GM12878 (cell line): ENCODE measurements around the gene WDFY4. TPM values are rescaled to one million over a fixed set of nuclear protein-coding genes. Genes with fewer than 3 reads are reported as not detected.

Experiments
- ATAC-seq: fragments of 200-7000 bp; cut with Tn5 transposase; 3 replicates; pipeline ENCODE4 v1.9.1; 2020; ENCODE audit warnings: mild to moderate bottlenecking, moderate library complexity
- BruUV-seq: library from RNA; stranded (reverse); fragments of 400-500 nt; replicated peaks from 2 replicates; lab custom pipeline; 2021; lab: Mats Ljungman, UMichigan
- CTCF ChIA-PET: fragments of 300-600 bp; sonication (Branson Sonifier 250); formaldehyde crosslinking; extraction: SDS; loops from one replicate; lab custom pipeline; 2021; ENCODE audit warnings: inconsistent platforms; lab: Yijun Ruan, JAX
- POLR2A ChIA-PET: fragments of 350-600 bp; formaldehyde crosslinking; extraction: SDS; loops from one replicate; lab custom pipeline; 2021; ENCODE audit warnings: inconsistent platforms; lab: Charles Lee
- RAD21 ChIA-PET: fragments of 300-600 bp; sonication (Branson Sonifier 250); formaldehyde crosslinking; loops from one replicate; lab custom pipeline; 2023; ENCODE audit warnings: antibody characterized with exemption; ENCODE audit not compliant: unreplicated experiment; lab: Charles Lee
- SMC1A ChIA-PET: fragments of 300-600 bp; sonication (Branson Sonifier 250); formaldehyde crosslinking; loops from one replicate; lab custom pipeline; 2023; ENCODE audit not compliant: unreplicated experiment, uncharacterized antibody; lab: Charles Lee
- DNase-seq: peaks from one replicate; pipeline ENCODE4 v3.0.0-alpha.2; 2011; ENCODE audit warnings: low read depth, low spot score
- FAIRE-seq: peaks from 3 replicates; lab custom pipeline; 2011; peaks lifted over from hg19 to GRCh38; lab: Jason Lieb, UNC
- H2AFZ ChIP-seq: 2 replicates; pipeline ENCODE4 v1.6.0; 2011; ENCODE audit warnings: low read depth, low read length, control low read depth; ENCODE audit not compliant: control insufficient read depth
- H3K27ac ChIP-seq: 2 replicates; pipeline ENCODE4 v1.5.1; 2011; ENCODE audit warnings: control low read depth; ENCODE audit not compliant: control insufficient read depth, insufficient read depth
- H3K27me3 ChIP-seq, 2 experiments: replicated peaks in 1 of 2; 2 replicates each; pipeline versions ENCODE4 v1.6.0 to v1.6.1; 2011; ENCODE audit warnings: low read length in 1 of 2; ENCODE audit not compliant: control insufficient read depth in 2 of 2, insufficient read depth in 2 of 2
- H3K36me3 ChIP-seq, 2 experiments: 2 replicates each; pipeline ENCODE4 v1.5.1; 2011; ENCODE audit warnings: low read length in 1 of 2; ENCODE audit not compliant: control insufficient read depth in 2 of 2, insufficient read depth in 2 of 2
- H3K4me1 ChIP-seq: 2 replicates; pipeline ENCODE4 v1.6.1; 2011; ENCODE audit warnings: mild to moderate bottlenecking, low read length, moderate library complexity, mixed read lengths; ENCODE audit not compliant: control insufficient read depth, insufficient read depth
- H3K4me2 ChIP-seq: 2 replicates; pipeline ENCODE4 v1.6.0; 2011; ENCODE audit warnings: control low read depth; ENCODE audit not compliant: control insufficient read depth, insufficient read depth
- H3K4me3 ChIP-seq: fragments of 200-600 bp; sonication (generic); 2 replicates; pipeline ENCODE4 v1.5.1; 2016
- H3K79me2 ChIP-seq: 2 replicates; pipeline ENCODE4 v1.6.0; 2011; ENCODE audit warnings: low read length; ENCODE audit not compliant: control insufficient read depth, insufficient read depth
- H3K9ac ChIP-seq: 2 replicates; pipeline ENCODE4 v1.8.0; 2011; ENCODE audit warnings: low read length, control low read depth, mixed read lengths; ENCODE audit not compliant: control insufficient read depth, insufficient read depth
- H3K9me3 ChIP-seq: replicated peaks from 3 replicates; pipeline ENCODE4 v1.5.1; 2011; ENCODE audit warnings: mild to moderate bottlenecking, low read length; ENCODE audit not compliant: control insufficient read depth, insufficient read depth
- H4K20me1 ChIP-seq: 2 replicates; pipeline ENCODE4 v1.6.0; 2011; ENCODE audit not compliant: control insufficient read depth, insufficient read depth
- ATF2 ChIP-seq: IDR thresholded peaks from 2 replicates; pipeline ENCODE4 v1.6.1; 2012; ENCODE audit warnings: low read length, inconsistent platforms
- ATF3 ChIP-seq: IDR thresholded peaks from 2 replicates; pipeline ENCODE4 v1.6.1; 2011; ENCODE audit warnings: low read depth, mild to moderate bottlenecking, low read length, moderate library complexity, borderline replicate concordance; ENCODE audit errors: extremely low read depth
- BACH1 ChIP-seq: fragments of 450-650 bp; IDR thresholded peaks from 2 replicates; pipeline ENCODE4 v1.6.1; 2017; ENCODE audit warnings: mild to moderate bottlenecking, borderline replicate concordance
- BHLHE40 ChIP-seq, 2 experiments: fragments of 450-650 bp in 1 of 2; IDR thresholded peaks; 2 replicates each; pipeline ENCODE4 v1.6.1; 2011 to 2017; ENCODE audit warnings: low read depth in 2 of 2, borderline replicate concordance in 1 of 2, improper control_type of control experiment in 1 of 2, low read length in 1 of 2, mild to moderate bottlenecking in 1 of 2
- CHD4 ChIP-seq: fragments of 200-600 bp; sonication (generic); IDR thresholded peaks from 2 replicates; pipeline ENCODE4 v1.6.1; 2016; ENCODE audit warnings: mild to moderate bottlenecking
- E2F4 ChIP-seq: IDR thresholded peaks from 2 replicates; pipeline ENCODE4 v1.6.1; 2012; ENCODE audit warnings: low read depth, low read length, improper control_type of control experiment
- FOS ChIP-seq: IDR thresholded peaks from 3 replicates; pipeline ENCODE4 v1.6.1; 2011; ENCODE audit warnings: borderline replicate concordance; ENCODE audit not compliant: insufficient read length; ENCODE audit errors: extremely low read depth
- HDAC2 ChIP-seq: fragments of 200-600 bp; sonication (generic); IDR thresholded peaks from 2 replicates; pipeline ENCODE4 v1.6.1; 2017
- IKZF2 ChIP-seq, 2 experiments: fragments of 450-650 bp; IDR thresholded peaks; 2 replicates each; pipeline ENCODE4 v1.6.1; 2017; ENCODE audit warnings: mild to moderate bottlenecking in 2 of 2, moderate library complexity in 2 of 2
- MAX ChIP-seq: IDR thresholded peaks from 2 replicates; pipeline ENCODE4 v1.6.1; 2012; ENCODE audit warnings: low read depth, low read length, improper control_type of control experiment
- NRF1 ChIP-seq: conservative IDR thresholded peaks from 2 replicates; pipeline ENCODE4 v1.6.1; 2011; ENCODE audit warnings: mild to moderate bottlenecking, low read depth, low read length, improper control_type of control experiment
- POU2F2 ChIP-seq: IDR thresholded peaks from 3 replicates; pipeline ENCODE4 v1.6.1; 2011; ENCODE audit warnings: low read depth, mild to moderate bottlenecking, low read length, borderline replicate concordance
- SKIL ChIP-seq: fragments of 450-650 bp; IDR thresholded peaks from 2 replicates; pipeline ENCODE4 v1.6.1; 2017; ENCODE audit warnings: mild to moderate bottlenecking, low read depth, inconsistent platforms; ENCODE audit not compliant: poor library complexity, severe bottlenecking
- YY1 ChIP-seq: IDR thresholded peaks from 2 replicates; pipeline ENCODE4 v1.6.1; 2011; ENCODE audit warnings: low read depth, mild to moderate bottlenecking, low read length
- WGBS: methylation state at CpG from one replicate; pipeline ENCODE4 v1.1.6; 2016; ENCODE audit warnings: low lambda C conversion rate; ENCODE audit not compliant: insufficient replicate concordance, insufficient coverage; ENCODE audit errors: missing lambda C conversion rate; 5-methylcytosine and 5-hydroxymethylcytosine counted together
- in situ Hi-C: fragments of 300-500 bp; cut with MboI; formaldehyde crosslinking; loops from 9 replicates; pipeline ENCODE4 v1.14.3; 2018; ENCODE audit warnings: mixed read lengths
- intact Hi-C: fragments of 100-400 bp; cut with micrococcal nuclease; formaldehyde crosslinking; loops from one replicate; pipeline ENCODE4 v1.14.2; 2022; ENCODE audit not compliant: unreplicated experiment
- polyA plus RNA-seq, 11 experiments: library from polyadenylated mRNA; depleted of rRNA in 4 of 11; unstranded in 6 of 11; stranded (reverse) in 5 of 11; fragments of >200 nt; fragmentation: Nextera tagmentation in 4 of 11; fragmentation: Illumina TruSeq in 1 of 11; extraction: Ambion mirVana in 4 of 11; extraction: Trizol in 1 of 11; gene quantifications; 1 replicate in 1 of 11; 2 replicates in 10 of 11; pipeline versions ENCODE4 v1.2.1 to v1.2.3, GENCODE V29; 2011 to 2016; ENCODE audit warnings: inconsistent platforms in 2 of 11, missing spikeins in 2 of 11, low read depth in 1 of 11
- total RNA-seq, 4 experiments: library from RNA; depleted of rRNA in 3 of 4; stranded (reverse); fragments of >200 nt in 3 of 4; fragmentation: Illumina TruSeq in 1 of 4; extraction: Trizol in 1 of 4; gene quantifications; 2 replicates each; pipeline versions ENCODE4 v1.2.1 to v1.2.3, GENCODE V29; 2013 to 2021

Gene WDFY4
- total and polyA plus RNA-seq, 10 of the 15 experiments (the other 5 are each of a cell fraction or from before 2014, with no cell fraction given) = 13.5 to 132 (median 47.3) TPM

- Histone ChIP-seq H3K4me1 (no peaks in the 10 kb centered on the region), H3K27me3 (no peaks in the 10 kb centered on the region), H3K79me2 (no peaks in the 10 kb centered on the region), H2AFZ (no peak overlapping the region), H3K9me3 (no peaks in the 10 kb centered on the region), H3K36me3 (peaks cover 32 to 42% of the 10 kb centered on the region in 2 experiments), H3K4me3 (no peak overlapping the region), H3K4me2 (no peak overlapping the region), H3K9ac (no peak overlapping the region), H3K27ac (no peak overlapping the region), H4K20me1 (no peaks in the 10 kb centered on the region)
- DNase-seq (no peak), FAIRE-seq (no peak), ATAC-seq (no peak)
- intact Hi-C loops = no loop called here
- ChIA-PET RAD21 (no interaction called here), SMC1A (interaction anchor here (1.6 to 2.8 kb wide), 2 partner anchors 10 to 12 kb away, joined by 5 to 7 read pairs; no protein-coding TSS in a partner anchor), CTCF (interaction anchor here (1.2 to 1.6 kb wide), 2 partner anchors 10 to 134 kb away, joined by 4 read pairs; no protein-coding TSS in a partner anchor), POLR2A (no interaction called here)
- in situ Hi-C loops = no loop called here
- TF ChIP-seq BHLHE40 (IDR thresholded peaks at IDR 0.05; ENCODE audit: borderline replicate concordance in 1 of 2, low read depth in 2 of 2, low read length in 1 of 2) (no peak), POU2F2 (no peak), CHD4 (no peak), FOS (no peak), IKZF2 (IDR thresholded peaks at IDR 0.05) (no peak), SKIL (no peak), HDAC2 (no peak), ATF2 (no peak), YY1 (no peak), MAX (no peak), NRF1 (no peak), E2F4 (no peak), ATF3 (no peak), BACH1 (no peak)
- WGBS = 97% methylated on average over 3 of the region's 3 CpGs
- BruUV-seq = no TSS peak
Observed at GRCh38 chr10:48792121-48792520, 107.4 kb downstream of the WDFY4 start.
